OCI-LY7 (cell line): ENCODE data around the gene ATXN1. TPM values are rescaled to one million over a fixed set of nuclear protein-coding genes. Genes with fewer than 3 reads are reported as not detected.
A peak's percentile ranks its signal among the peaks of the same experiment; 100 is the strongest.

Experiments used
- BruUV-seq: library from RNA; stranded (reverse); fragments of 400-500 nt; replicated peaks from 2 replicates; lab custom pipeline; 2021; lab: Mats Ljungman, UMichigan
- CTCF ChIA-PET: fragments of 300-600 bp; sonication (Branson Sonifier 250); formaldehyde crosslinking; loops from one replicate; lab custom pipeline; 2022; ENCODE audit warnings: antibody characterized with exemption; ENCODE audit not compliant: unreplicated experiment; lab: Charles Lee
- POLR2A ChIA-PET: fragments of 300-600 bp; sonication (Branson Sonifier 250); formaldehyde crosslinking; loops from one replicate; lab custom pipeline; 2022; ENCODE audit warnings: antibody characterized with exemption; lab: Charles Lee
- DNase-seq: peaks from one replicate; pipeline ENCODE4 v3.0.0-alpha.2; 2015; ENCODE audit warnings: low spot score
- H2AFZ ChIP-seq: fragments of 200-600 bp; sonication (generic), shearing (Covaris generic); 2 replicates; pipeline ENCODE4 v1.6.1; 2014; ENCODE audit warnings: mild to moderate bottlenecking, antibody characterized with exemption, low read length, moderate library complexity
- H3K27ac ChIP-seq: fragments of 200-600 bp; sonication (generic); 2 replicates; pipeline ENCODE4 v1.5.1; 2014; ENCODE audit warnings: mixed run types, low read depth, mild to moderate bottlenecking, moderate library complexity, low read length, inconsistent platforms; ENCODE audit not compliant: poor library complexity, severe bottlenecking
- H3K36me3 ChIP-seq: fragments of 200-600 bp; sonication (generic); 2 replicates; pipeline ENCODE4 v1.6.1; 2014; ENCODE audit warnings: mild to moderate bottlenecking, antibody characterized with exemption, low read length, moderate library complexity, mixed read lengths; ENCODE audit not compliant: insufficient read depth
- H3K4me1 ChIP-seq: fragments of 200-600 bp; sonication (generic); 2 replicates; pipeline ENCODE4 v1.5.1; 2014; ENCODE audit warnings: mild to moderate bottlenecking, low read length; ENCODE audit not compliant: insufficient read depth, poor library complexity, severe bottlenecking
- H3K4me2 ChIP-seq: fragments of 200-600 bp; sonication (generic); 2 replicates; pipeline ENCODE4 v1.6.1; 2014; ENCODE audit warnings: mild to moderate bottlenecking, low read length
- H3K4me3 ChIP-seq: fragments of 200-600 bp; sonication (generic); 2 replicates; pipeline ENCODE4 v1.5.1; 2014; ENCODE audit warnings: mild to moderate bottlenecking, low read depth, low read length; ENCODE audit not compliant: poor library complexity, severe bottlenecking
- H3K79me2 ChIP-seq: fragments of 200-600 bp; sonication (generic); 2 replicates; pipeline ENCODE4 v1.6.1; 2016; ENCODE audit warnings: low read depth, mild to moderate bottlenecking, low read length, moderate library complexity, mixed read lengths; ENCODE audit not compliant: insufficient read depth
- H3K9me2 ChIP-seq: fragments of 200-600 bp; sonication (generic); 2 replicates; pipeline ENCODE4 v1.6.1; 2016; ENCODE audit warnings: mild to moderate bottlenecking, low read length, mixed read lengths; ENCODE audit not compliant: insufficient read depth
- H3K9me3 ChIP-seq: fragments of 200-600 bp; sonication (generic); 2 replicates; pipeline ENCODE4 v1.6.1; 2014; ENCODE audit warnings: mild to moderate bottlenecking, mixed run types, low read length, mixed read lengths
- H4K20me1 ChIP-seq: fragments of 200-600 bp; sonication (generic); 2 replicates; pipeline ENCODE4 v1.6.1; 2014; ENCODE audit warnings: mild to moderate bottlenecking, antibody characterized with exemption, low read length, moderate library complexity, mixed read lengths; ENCODE audit not compliant: insufficient read depth
- CTCF ChIP-seq: fragments of 200-600 bp; sonication (generic); conservative IDR thresholded peaks from 2 replicates; pipeline ENCODE4 v1.5.1; 2014; ENCODE audit warnings: mild to moderate bottlenecking, antibody characterized with exemption, low read length, moderate library complexity, mixed read lengths
- EZH2phosphoT487 ChIP-seq: fragments of 200-600 bp; sonication (generic); IDR thresholded peaks from 2 replicates; pipeline ENCODE4 v1.6.1; 2018; ENCODE audit warnings: low read depth, borderline replicate concordance, mild to moderate bottlenecking, mixed run types, antibody characterized with exemption, low read length, moderate library complexity, mixed read lengths
- intact Hi-C: fragments of 100-400 bp; cut with micrococcal nuclease; formaldehyde crosslinking; loops from one replicate; pipeline ENCODE4 v1.10.0; 2022; ENCODE audit not compliant: unreplicated experiment
- total RNA-seq, 2 experiments: library from RNA; depleted of rRNA in 1 of 2; stranded (reverse); fragments of >200 nt in 1 of 2; shearing (Covaris generic) in 1 of 2; gene quantifications; 2 replicates each; pipeline ENCODE4 v1.2.3, GENCODE V29; 2014 to 2022

Gene ATXN1
- total RNA-seq, 2 experiments from 2014 or later = not detected

- TF ChIP-seq CTCF (no peak), EZH2phosphoT487 (no peak)
- Histone ChIP-seq H3K4me1 (peaks cover 5% of the 10 kb centered on the region), H3K4me2 (no peak overlapping the region), H4K20me1 (no peaks in the 10 kb centered on the region), H2AFZ (no peak overlapping the region), H3K79me2 (no peaks in the 10 kb centered on the region), H3K36me3 (no peaks in the 10 kb centered on the region), H3K27ac (no peak overlapping the region), H3K4me3 (no peak overlapping the region), H3K9me2 (no peaks in the 10 kb centered on the region), H3K9me3 (no peaks in the 10 kb centered on the region)
- ChIA-PET CTCF (no interaction called here), POLR2A (no interaction called here)
- intact Hi-C loops = loop anchor here (2.0 kb wide), 5 partner anchors 75 to 631 kb away; no protein-coding TSS in a partner anchor
- DNase-seq = no peak
- no TSS peak for BruUV-seq
These were observed 427.7 kb downstream of the ATXN1 start for GRCh38 chr6:16333580-16333979.

GRCh38 chr6:16332175-16332542 lies 429.1 kb downstream of the ATXN1 start:
- Histone ChIP-seq H3K9me2 (no peaks in the 10 kb centered on the region), H2AFZ (no peak overlapping the region; the same call in 1 of the 2 replicates), H3K79me2 (no peaks in the 10 kb centered on the region), H3K4me1 (peaks cover 5% of the 10 kb centered on the region), H4K20me1 (no peaks in the 10 kb centered on the region), H3K4me3 (no peak overlapping the region), H3K36me3 (no peaks in the 10 kb centered on the region), H3K9me3 (no peaks in the 10 kb centered on the region), H3K4me2 (peak overlapping the region; percentile 27; the same call in 1 of the 2 replicates), H3K27ac (no peak overlapping the region)
- intact Hi-C loops = loop anchor here (1.0 to 2.0 kb wide), 6 partner anchors 77 to 633 kb away; no protein-coding TSS in a partner anchor
- DNase-seq = peak; percentile 68
- TF ChIP-seq CTCF = peak; percentile 95
- no peak for TF ChIP-seq EZH2phosphoT487
- ChIA-PET POLR2A (interaction anchor here (0.7 kb wide), 1 partner anchor 22 kb away, joined by 3 read pairs; no protein-coding TSS in a partner anchor), CTCF (no interaction called here)
- no TSS peak for BruUV-seq
